H1 (cell line): ENCODE data around the gene ACOT2. TPM values are rescaled to one million over a fixed set of nuclear protein-coding genes. Genes with fewer than 3 reads are reported as not detected.

Source experiments
- CTCF ChIA-PET: fragments of 300-600 bp; sonication (Branson Sonifier 250); formaldehyde crosslinking; loops from one replicate; lab custom pipeline; 2021; ENCODE audit not compliant: partially characterized antibody; lab: Charles Lee
- POLR2A ChIA-PET: fragments of 300-600 bp; sonication (Branson Sonifier 250); formaldehyde crosslinking; loops from one replicate; lab custom pipeline; 2021; ENCODE audit warnings: inconsistent platforms; ENCODE audit not compliant: partially characterized antibody; lab: Charles Lee
- DNase-seq, 2 experiments: peaks; one replicate each; pipeline versions ENCODE4 v3.0.0 to v3.0.0-alpha.2; 2010 to 2022; ENCODE audit warnings: low spot score in 2 of 2, low read depth in 1 of 2, mixed read lengths in 1 of 2
- FAIRE-seq: peaks from 2 replicates; lab custom pipeline; 2011; peaks lifted over from hg19 to GRCh38; lab: Jason Lieb, UNC
- H2AFZ ChIP-seq: 2 replicates; pipeline ENCODE4 v1.8.1; 2012; ENCODE audit warnings: low read length, inconsistent platforms
- H2AK5ac ChIP-seq: 2 replicates; pipeline ENCODE4 v1.6.1; 2013; ENCODE audit warnings: low read depth, low read length
- H2BK120ac ChIP-seq: replicated peaks from 2 replicates; pipeline ENCODE3; 2013; ENCODE audit warnings: low read depth, low read length, inconsistent platforms
- H2BK12ac ChIP-seq: 2 replicates; pipeline ENCODE4 v1.6.1; 2013; ENCODE audit warnings: low read depth, low read length
- H2BK15ac ChIP-seq: 2 replicates; pipeline ENCODE4 v1.6.1; 2013; ENCODE audit warnings: low read length
- H2BK20ac ChIP-seq: 2 replicates; pipeline ENCODE4 v1.6.1; 2013; ENCODE audit warnings: low read length
- H2BK5ac ChIP-seq: 2 replicates; pipeline ENCODE4 v1.6.1; 2013; ENCODE audit warnings: low read depth, low read length
- H3K14ac ChIP-seq: 2 replicates; pipeline ENCODE4 v1.6.1; 2013; ENCODE audit warnings: inconsistent platforms; ENCODE audit not compliant: insufficient read length
- H3K18ac ChIP-seq: 2 replicates; pipeline ENCODE4 v1.6.1; 2013; ENCODE audit warnings: low read length; ENCODE audit errors: extremely low read depth
- H3K23ac ChIP-seq: 2 replicates; pipeline ENCODE4 v1.6.1; 2013; ENCODE audit warnings: inconsistent platforms; ENCODE audit not compliant: insufficient read length
- H3K23me2 ChIP-seq: 2 replicates; pipeline ENCODE4 v1.6.1; 2013; ENCODE audit warnings: low read depth, low read length
- H3K27ac ChIP-seq: 2 replicates; pipeline ENCODE4 v1.6.1; 2011; ENCODE audit warnings: low read depth, low read length, inconsistent platforms
- H3K27me3 ChIP-seq, 4 experiments: replicated peaks in 1 of 4; 1 replicate in 1 of 4; 2 replicates in 3 of 4; pipeline versions ENCODE4 v1.6.1 to v1.8.1; 2011 to 2013; ENCODE audit warnings: low read length in 3 of 4, mild to moderate bottlenecking in 3 of 4, inconsistent platforms in 2 of 4, mixed read lengths in 2 of 4, moderate library complexity in 1 of 4; ENCODE audit not compliant: control insufficient read depth in 3 of 4, insufficient read depth in 3 of 4; ENCODE audit errors: extremely low read depth in 1 of 4
- H3K36me3 ChIP-seq, 4 experiments: 2 replicates each; pipeline versions ENCODE4 v1.6.1 to v1.8.1; 2011 to 2013; ENCODE audit warnings: mild to moderate bottlenecking in 4 of 4, low read length in 3 of 4, moderate library complexity in 2 of 4, control low read depth in 1 of 4, inconsistent platforms in 1 of 4; ENCODE audit not compliant: insufficient read depth in 4 of 4, control insufficient read depth in 2 of 4
- H3K4ac ChIP-seq: replicated peaks from 2 replicates; pipeline ENCODE3; 2013; ENCODE audit warnings: low read length, low read depth, mixed read lengths, inconsistent platforms; ENCODE audit not compliant: insufficient read length
- H3K4me1 ChIP-seq, 4 experiments: replicated peaks in 1 of 4; 1 replicate in 1 of 4; 2 replicates in 3 of 4; pipeline versions ENCODE4 v1.6.1 to v1.8.1; 2011 to 2013; ENCODE audit warnings: low read length in 3 of 4, inconsistent platforms in 2 of 4, mixed read lengths in 1 of 4; ENCODE audit not compliant: insufficient read depth in 4 of 4, control insufficient read depth in 3 of 4
- H3K4me2 ChIP-seq, 2 experiments: 2 replicates each; pipeline versions ENCODE4 v1.6.1 to v1.8.1; 2011 to 2013; ENCODE audit warnings: low read depth in 2 of 2, low read length in 2 of 2, control low read depth in 1 of 2, inconsistent platforms in 1 of 2, mild to moderate bottlenecking in 1 of 2; ENCODE audit not compliant: insufficient read depth in 1 of 2
- H3K4me3 ChIP-seq, 4 experiments: fragments of 200-600, 300-600 bp in 1 of 4; sonication (generic), shearing (Covaris generic), sonication (Bioruptor Twin) in 1 of 4; 2 replicates each; pipeline versions ENCODE4 v1.5.1 to v1.8.1; 2011 to 2016; ENCODE audit warnings: low read length in 4 of 4, low read depth in 3 of 4, control low read depth in 2 of 4, inconsistent platforms in 2 of 4, mild to moderate bottlenecking in 2 of 4, mixed read lengths in 1 of 4, moderate library complexity in 1 of 4; ENCODE audit not compliant: insufficient read depth in 2 of 4; ENCODE audit errors: extremely low read depth in 1 of 4
- H3K56ac ChIP-seq: replicated peaks from 2 replicates; pipeline ENCODE3; 2013; ENCODE audit warnings: low read depth, mild to moderate bottlenecking, mixed read lengths, low read length, inconsistent platforms; ENCODE audit not compliant: insufficient read length
- H3K79me1 ChIP-seq: 2 replicates; pipeline ENCODE4 v1.6.1; 2013; ENCODE audit warnings: low read depth, low read length, control low read depth
- H3K79me2 ChIP-seq, 2 experiments: 2 replicates each; pipeline versions ENCODE4 v1.6.1 to v1.8.1; 2012 to 2013; ENCODE audit warnings: low read length in 2 of 2, mild to moderate bottlenecking in 2 of 2, inconsistent platforms in 1 of 2; ENCODE audit not compliant: insufficient read depth in 2 of 2, control insufficient read depth in 1 of 2
- H3K9ac ChIP-seq, 4 experiments: replicated peaks in 1 of 4; 1 replicate in 1 of 4; 2 replicates in 3 of 4; pipeline versions ENCODE4 v1.6.1 to v1.8.1; 2011 to 2013; ENCODE audit warnings: low read depth in 3 of 4, low read length in 3 of 4, control low read depth in 2 of 4, mild to moderate bottlenecking in 2 of 4, moderate library complexity in 2 of 4, inconsistent platforms in 1 of 4; ENCODE audit errors: extremely low read depth in 1 of 4
- H3K9me3 ChIP-seq, 2 experiments: 2 replicates each; pipeline versions ENCODE4 v1.6.1 to v1.8.1; 2012 to 2013; ENCODE audit warnings: mild to moderate bottlenecking in 2 of 2, moderate library complexity in 2 of 2, control low read depth in 1 of 2, inconsistent platforms in 1 of 2, low read depth in 1 of 2, low read length in 1 of 2, mixed read lengths in 1 of 2; ENCODE audit not compliant: insufficient read depth in 2 of 2
- H4K20me1 ChIP-seq, 2 experiments: replicated peaks in 1 of 2; 2 replicates each; pipeline versions ENCODE3 to v1.8.1; 2011 to 2013; ENCODE audit warnings: inconsistent platforms in 2 of 2, low read length in 2 of 2, mild to moderate bottlenecking in 1 of 2; ENCODE audit not compliant: insufficient read depth in 2 of 2, control insufficient read depth in 1 of 2
- H4K5ac ChIP-seq: 2 replicates; pipeline ENCODE4 v1.6.1; 2013; ENCODE audit warnings: low read length, low read depth, mixed read lengths, inconsistent platforms; ENCODE audit not compliant: insufficient read length
- H4K8ac ChIP-seq: 2 replicates; pipeline ENCODE4 v1.8.0; 2013; ENCODE audit warnings: mild to moderate bottlenecking, moderate library complexity, low read length, inconsistent platforms; ENCODE audit not compliant: insufficient read depth; ENCODE audit errors: extremely low read depth
- H4K91ac ChIP-seq: replicated peaks from 2 replicates; pipeline ENCODE3; 2013; ENCODE audit warnings: low read length, mixed read lengths, inconsistent platforms; ENCODE audit not compliant: insufficient read length
- CHD1 ChIP-seq: IDR thresholded peaks from 2 replicates; pipeline ENCODE4 v1.6.1; 2012; ENCODE audit warnings: low read depth, low read length, improper control_type of control experiment
- CREB1 ChIP-seq: IDR thresholded peaks from 2 replicates; pipeline ENCODE4 v1.6.1; 2012; ENCODE audit warnings: inconsistent platforms
- E2F6 ChIP-seq: IDR thresholded peaks from 2 replicates; pipeline ENCODE4 v1.6.1; 2012; ENCODE audit warnings: inconsistent platforms
- SIRT6 ChIP-seq: IDR thresholded peaks from one replicate; pipeline ENCODE4 v1.7.1; 2012; ENCODE audit warnings: low read length, inconsistent platforms
- WGBS, 2 experiments: shearing (Covaris generic) in 1 of 2; methylation state at CpG; one replicate each; pipeline versions ENCODE4 v1.1.6 to v1.1.7; 2013 to 2015; ENCODE audit warnings: low lambda C conversion rate in 2 of 2, mixed read lengths in 2 of 2, inconsistent platforms in 1 of 2, low coverage in 1 of 2, missing lambda C conversion rate in 1 of 2; ENCODE audit not compliant: insufficient replicate concordance in 2 of 2, insufficient coverage in 1 of 2, insufficient read length in 1 of 2; ENCODE audit errors: extremely low coverage in 1 of 2, missing lambda C conversion rate in 1 of 2; 5-methylcytosine and 5-hydroxymethylcytosine counted together
- polyA plus RNA-seq, 7 experiments: library from polyadenylated mRNA; depleted of rRNA in 3 of 7; stranded (reverse) in 5 of 7; unstranded in 2 of 7; fragments of >200 nt in 5 of 7; fragments of 200-250 nt in 2 of 7; gene quantifications; 1 replicate in 5 of 7; 2 replicates in 1 of 7; 4 replicates in 1 of 7; pipeline versions ENCODE4 v1.2.1 to v1.2.3, GENCODE V29; 2011 to 2013; ENCODE audit warnings: missing spikeins in 2 of 7, mixed read lengths in 2 of 7
- total RNA-seq: library from RNA; stranded (reverse); fragmentation: NEBNext Ultra II Directional; extraction: Animal tissue kit (Norgen Biotek cat#: 25700); gene quantifications from 2 replicates; pipeline ENCODE4 v1.2.1, GENCODE V29; 2021

ACOT2 gene
- total and polyA plus RNA-seq, 2 of the 8 experiments (the other 6 are each of a cell fraction or from before 2014, with no cell fraction given), result 5.8 to 5.9 TPM

- Histone ChIP-seq H2AFZ (no peak overlapping the region), H3K9ac (no peak overlapping the region), H3K79me1 (no peaks in the 10 kb centered on the region), H4K5ac (no peak overlapping the region), H3K4me3 (no peak overlapping the region), H4K8ac (no peak overlapping the region), H3K23ac (no peak overlapping the region), H2BK12ac (no peak overlapping the region), H3K4ac (no peak overlapping the region), H3K9me3 (peaks cover 3 to 6% of the 10 kb centered on the region in 2 experiments; a peak in 1 of 4 replicates), H3K56ac (no peak overlapping the region), H3K27me3 (no peaks in the 10 kb centered on the region), H3K36me3 (no peaks in the 10 kb centered on the region), H2AK5ac (no peak overlapping the region), H3K18ac (no peak overlapping the region), H3K4me1 (no peaks in the 10 kb centered on the region), H4K20me1 (no peaks in the 10 kb centered on the region), H3K23me2 (no peaks in the 10 kb centered on the region), H2BK20ac (no peak overlapping the region), H3K14ac (no peak overlapping the region), H3K27ac (no peak overlapping the region), H2BK120ac (no peak overlapping the region), H3K4me2 (no peak overlapping the region), H2BK5ac (no peak overlapping the region), H3K79me2 (no peaks in the 10 kb centered on the region), H4K91ac (no peak overlapping the region), H2BK15ac (no peak overlapping the region)
- ChIA-PET CTCF (interaction anchor here (1.0 to 1.2 kb wide), 2 partner anchors 10 to 20 kb away, joined by 3 read pairs; no protein-coding TSS in a partner anchor), POLR2A (no interaction called here)
- FAIRE-seq, result no peak
- TF ChIP-seq CREB1 (no peak), CHD1 (no peak), SIRT6 (no peak), E2F6 (no peak)
- 100% methylated on average over 3 of the region's 3 CpGs; no CpG with 5 or more reads in 1 of the 2 experiments for WGBS, 2 experiments
- DNase-seq, result no peak
These were observed 37.3 kb downstream of the ACOT2 start for GRCh38 chr14:73606271-73606670.
